Bronchial epithelial cell (primary cell): Measurements from ENCODE around the gene MYCL. TPM values are rescaled to one million over a fixed set of nuclear protein-coding genes. Genes with fewer than 3 reads are reported as not detected.
"Not testable (repeated sequence)": the region's sequence is repeated elsewhere in the genome, so short reads cannot be mapped to it uniquely, and the experiment has no call there.

ENCODE experiments used
- DNase-seq: peaks from one replicate; pipeline ENCODE4 v3.0.0-alpha.2; 2010; ENCODE audit warnings: low read depth
- FAIRE-seq: peaks from 2 replicates; lab custom pipeline; 2011; peaks lifted over from hg19 to GRCh38; lab: Jason Lieb, UNC
- H3K27me3 ChIP-seq: 2 replicates; pipeline ENCODE4 v1.5.1; 2011; ENCODE audit warnings: low read length; ENCODE audit not compliant: control insufficient read depth, insufficient read depth
- H3K36me3 ChIP-seq: 2 replicates; pipeline ENCODE4 v1.5.1; 2011; ENCODE audit warnings: low read length; ENCODE audit not compliant: control insufficient read depth, insufficient read depth
- H3K4me3 ChIP-seq: 2 replicates; pipeline ENCODE4 v1.5.1; 2011; ENCODE audit warnings: mild to moderate bottlenecking, low read depth, low read length, control low read depth
- total RNA-seq: library from RNA; depleted of rRNA; stranded (reverse); fragments of >200 nt; gene quantifications from 2 replicates; pipeline ENCODE4 v1.2.1, GENCODE V29; 2014
- TF ChIP-seq, protein P1 (sequence below): IDR thresholded peaks from 2 replicates; pipeline ENCODE4 v1.5.1; 2011; ENCODE audit warnings: mild to moderate bottlenecking, moderate library complexity, low read length, control low read depth, inconsistent platforms; ENCODE audit not compliant: insufficient read depth, severe bottlenecking

Gene MYCL
- total RNA-seq, 1 donor from 2014 or later = 7.9 TPM

- TF ChIP-seq, protein P1, sequence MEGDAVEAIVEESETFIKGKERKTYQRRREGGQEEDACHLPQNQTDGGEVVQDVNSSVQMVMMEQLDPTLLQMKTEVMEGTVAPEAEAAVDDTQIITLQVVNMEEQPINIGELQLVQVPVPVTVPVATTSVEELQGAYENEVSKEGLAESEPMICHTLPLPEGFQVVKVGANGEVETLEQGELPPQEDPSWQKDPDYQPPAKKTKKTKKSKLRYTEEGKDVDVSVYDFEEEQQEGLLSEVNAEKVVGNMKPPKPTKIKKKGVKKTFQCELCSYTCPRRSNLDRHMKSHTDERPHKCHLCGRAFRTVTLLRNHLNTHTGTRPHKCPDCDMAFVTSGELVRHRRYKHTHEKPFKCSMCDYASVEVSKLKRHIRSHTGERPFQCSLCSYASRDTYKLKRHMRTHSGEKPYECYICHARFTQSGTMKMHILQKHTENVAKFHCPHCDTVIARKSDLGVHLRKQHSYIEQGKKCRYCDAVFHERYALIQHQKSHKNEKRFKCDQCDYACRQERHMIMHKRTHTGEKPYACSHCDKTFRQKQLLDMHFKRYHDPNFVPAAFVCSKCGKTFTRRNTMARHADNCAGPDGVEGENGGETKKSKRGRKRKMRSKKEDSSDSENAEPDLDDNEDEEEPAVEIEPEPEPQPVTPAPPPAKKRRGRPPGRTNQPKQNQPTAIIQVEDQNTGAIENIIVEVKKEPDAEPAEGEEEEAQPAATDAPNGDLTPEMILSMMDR = no peak
- DNase-seq (no peak), FAIRE-seq (no peak)
These were observed 24.4 kb downstream of the MYCL start for GRCh38 chr1:39877231-39877778.

DNA sequence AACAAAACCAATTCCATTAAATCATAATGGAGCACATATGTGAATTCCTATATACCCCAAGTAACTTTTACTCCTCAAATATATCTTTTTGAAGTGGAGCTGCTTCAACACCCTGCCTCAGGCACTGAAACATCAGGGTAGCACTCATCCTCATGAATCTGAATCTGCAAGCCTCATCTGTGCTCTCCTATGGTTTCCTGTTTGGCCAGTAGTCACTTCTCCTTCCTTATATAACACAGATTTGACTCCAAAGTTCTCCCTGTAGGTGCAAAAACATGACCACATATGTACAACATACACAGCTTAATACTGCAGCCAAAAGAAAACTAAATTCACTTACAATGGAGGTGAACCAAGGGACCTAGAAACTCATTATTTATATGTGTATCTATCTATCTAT lies 25.6 kb downstream of the MYCL start:
- Histone ChIP-seq H3K27me3 (no peaks in the 10 kb centered on the region), H3K36me3 (no peaks in the 10 kb centered on the region), H3K4me3 (no peak overlapping the region)
- FAIRE-seq = no peak
- TF ChIP-seq, protein P1 = no peak
- no peak for DNase-seq

More at GRCh38 chr1:39877231-39877778, 24.4 kb downstream of the MYCL start:
- Histone ChIP-seq H3K27me3 (no peaks in the 10 kb centered on the region), H3K36me3 (no peaks in the 10 kb centered on the region), H3K4me3 (no peak overlapping the region)

DNA sequence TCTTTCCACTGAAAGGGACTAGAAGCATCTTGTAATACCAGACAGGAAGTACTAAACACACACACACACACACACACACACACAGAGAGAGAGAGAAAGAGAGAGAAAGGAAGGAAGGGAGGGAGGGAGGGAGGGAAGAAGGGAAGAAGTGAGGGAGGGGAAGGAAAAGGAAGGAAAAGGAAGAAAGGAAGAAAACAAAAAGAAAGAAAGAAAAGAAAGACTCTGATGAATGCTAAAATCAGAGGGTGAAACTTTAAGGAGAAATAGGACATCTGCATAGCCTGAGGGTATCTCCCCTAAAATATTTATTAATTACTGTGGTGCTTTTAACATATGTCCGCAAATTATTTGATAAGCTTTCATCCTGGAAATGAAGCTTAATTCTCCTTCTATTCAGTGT lies 29.0 kb downstream of the MYCL start:
- Histone ChIP-seq H3K4me3 (no peak overlapping the region), H3K36me3 (no peaks in the 10 kb centered on the region), H3K27me3 (no peaks in the 10 kb centered on the region)
- TF ChIP-seq, protein P1 = no peak
- DNase-seq = no peak
- no peak for FAIRE-seq

DNA sequence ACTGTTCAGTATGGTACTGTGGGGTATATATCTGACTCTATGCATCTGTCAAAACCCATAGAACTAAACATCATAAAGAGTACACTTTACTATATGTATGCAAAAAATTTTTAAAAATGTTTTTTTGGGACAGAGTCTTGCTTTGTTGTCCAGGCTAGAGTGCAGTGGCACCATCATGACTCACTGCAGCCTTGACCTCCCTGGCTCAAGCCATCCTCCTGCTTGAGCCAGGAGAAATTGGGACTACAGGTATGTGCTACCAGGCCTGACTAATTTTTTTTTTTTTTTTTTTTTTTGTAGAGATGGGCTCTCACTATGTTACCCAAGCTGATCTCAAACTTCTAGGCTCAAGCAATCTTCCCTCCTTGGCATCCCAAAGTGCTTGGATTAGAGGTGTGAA lies 29.9 kb downstream of the MYCL start:
- TF ChIP-seq, protein P1 = no peak
- DNase-seq (no peak), FAIRE-seq (no peak)
- H3K36me3 ChIP-seq = no peaks in the 10 kb centered on the region
- H3K27me3 ChIP-seq = no peaks in the 10 kb centered on the region
- H3K4me3 ChIP-seq = no peak overlapping the region

- FAIRE-seq, DNase-seq, H3K36me3 ChIP-seq, H3K4me3 ChIP-seq, H3K27me3 ChIP-seq: not testable (repeated sequence)
These were observed 30.7 kb downstream of the MYCL start for GRCh38 chr1:39871043-39871442.

- H3K27me3 ChIP-seq, DNase-seq, H3K4me3 ChIP-seq, H3K36me3 ChIP-seq, FAIRE-seq: not testable (repeated sequence)
These were observed 32.1 kb downstream of the MYCL start for GRCh38 chr1:39869538-39870112.

GRCh38 chr1:39866767-39867166 lies 35.0 kb downstream of the MYCL start:
- FAIRE-seq = no peak
- no peaks in the 10 kb centered on the region for H3K27me3 ChIP-seq
- no peaks in the 10 kb centered on the region for H3K36me3 ChIP-seq
- TF ChIP-seq, protein P1 = no peak
- no peak overlapping the region for H3K4me3 ChIP-seq
- peak; percentile 33 for DNase-seq
